LNCAP (cell line): ENCODE measurements around the gene STAC.

Experiments
- CTCF ChIP-seq: fragments of 450-650 bp; IDR thresholded peaks from 2 replicates; pipeline ENCODE4 v1.5.1; 2017; ENCODE audit warnings: mild to moderate bottlenecking

STAC gene

GRCh38 chr3:36459177-36459576 is 78.9 kb downstream of the STAC start:
- TF ChIP-seq CTCF: no peak

GRCh38 chr3:36461597-36461996 is 81.3 kb downstream of the STAC start:
- TF ChIP-seq CTCF: no peak

GRCh38 chr3:36475558-36475957 is 95.3 kb downstream of the STAC start:
- no peak for TF ChIP-seq CTCF

- TF ChIP-seq CTCF: no peak
Observed at GRCh38 chr3:36476286-36476942, 96.1 kb downstream of the STAC start.

- no peak for TF ChIP-seq CTCF
Observed at GRCh38 chr3:36477655-36478054, 97.4 kb downstream of the STAC start.

GRCh38 chr3:36480911-36481648 is 100.8 kb downstream of the STAC start:
- TF ChIP-seq CTCF: no peak

GRCh38 chr3:36482256-36482655 is 102.0 kb downstream of the STAC start:
- no peak for TF ChIP-seq CTCF
